IMR-90 (cell line): Measurements from ENCODE around the gene PMP22. TPM values are rescaled to one million over a fixed set of nuclear protein-coding genes. Genes with fewer than 3 reads are reported as not detected.

Experiments
- ATAC-seq: fragments of 200-7000 bp; cut with Tn5 transposase; 2 replicates; pipeline ENCODE4 v1.9.1; 2020; ENCODE audit warnings: low read depth, mild to moderate bottlenecking, moderate library complexity
- BruUV-seq: library from RNA; stranded (reverse); fragments of 400-500 nt; replicated peaks from 2 replicates; lab custom pipeline; 2021; lab: Mats Ljungman, UMichigan
- CTCF ChIA-PET: fragments of 300-600 bp; formaldehyde crosslinking; extraction: SDS; loops from one replicate; lab custom pipeline; 2021; ENCODE audit warnings: antibody characterized with exemption; lab: Yijun Ruan, JAX
- POLR2A ChIA-PET: fragments of 300-600 bp; sonication (Branson Sonifier 250); formaldehyde crosslinking; loops from one replicate; lab custom pipeline; 2022; ENCODE audit warnings: antibody characterized with exemption; ENCODE audit not compliant: unreplicated experiment; lab: Charles Lee
- DNase-seq: peaks from one replicate; pipeline ENCODE4 v3.0.0; 2013
- H2AFZ ChIP-seq: replicated peaks from 2 replicates; pipeline ENCODE3; 2013; ENCODE audit warnings: low read length, mild to moderate bottlenecking; ENCODE audit not compliant: poor library complexity
- H2AK5ac ChIP-seq: 2 replicates; pipeline ENCODE4 v1.6.1; 2013; ENCODE audit warnings: low read depth, low read length, inconsistent platforms
- H2AK9ac ChIP-seq: replicated peaks from 2 replicates; pipeline ENCODE3; 2013; ENCODE audit warnings: mild to moderate bottlenecking, low read depth, low read length, moderate library complexity; ENCODE audit not compliant: poor library complexity
- H2BK120ac ChIP-seq: 2 replicates; pipeline ENCODE4 v1.6.1; 2013; ENCODE audit warnings: low read depth, low read length, inconsistent platforms
- H2BK15ac ChIP-seq: 3 replicates; pipeline ENCODE4 v1.6.1; 2013; ENCODE audit warnings: low read depth, low read length, inconsistent platforms
- H2BK20ac ChIP-seq: 2 replicates; pipeline ENCODE4 v1.6.1; 2013; ENCODE audit warnings: low read depth, mild to moderate bottlenecking, inconsistent platforms, low read length, moderate library complexity
- H2BK5ac ChIP-seq: 2 replicates; pipeline ENCODE4 v1.6.1; 2013; ENCODE audit warnings: mild to moderate bottlenecking, low read depth, low read length, inconsistent platforms; ENCODE audit not compliant: poor library complexity, severe bottlenecking
- H3K14ac ChIP-seq: replicated peaks from 2 replicates; pipeline ENCODE4 v1.6.1; 2013; ENCODE audit warnings: low read depth, low read length, inconsistent platforms
- H3K18ac ChIP-seq: 2 replicates; pipeline ENCODE4 v1.6.1; 2013; ENCODE audit warnings: low read depth, low read length, control low read depth
- H3K23ac ChIP-seq: 2 replicates; pipeline ENCODE4 v1.6.1; 2013; ENCODE audit warnings: low read depth, low read length, inconsistent platforms
- H3K27ac ChIP-seq: 2 replicates; pipeline ENCODE4 v1.5.1; 2013; ENCODE audit warnings: mild to moderate bottlenecking, control low read depth, low read length; ENCODE audit not compliant: insufficient read depth
- H3K27me3 ChIP-seq: 2 replicates; pipeline ENCODE4 v1.6.1; 2013; ENCODE audit warnings: low read length; ENCODE audit not compliant: control insufficient read depth, insufficient read depth
- H3K36me3 ChIP-seq: 2 replicates; pipeline ENCODE4 v1.6.1; 2013; ENCODE audit warnings: low read length, mixed read lengths; ENCODE audit not compliant: control insufficient read depth, insufficient read depth
- H3K4ac ChIP-seq: 2 replicates; pipeline ENCODE4 v1.6.1; 2013; ENCODE audit warnings: low read depth, low read length, inconsistent platforms
- H3K4me1 ChIP-seq: 2 replicates; pipeline ENCODE4 v1.6.1; 2013; ENCODE audit warnings: low read length, mixed read lengths; ENCODE audit not compliant: control insufficient read depth, insufficient read depth
- H3K4me2 ChIP-seq: 2 replicates; pipeline ENCODE4 v1.6.1; 2013; ENCODE audit warnings: low read depth, mild to moderate bottlenecking, control low read depth, low read length, moderate library complexity
- H3K4me3 ChIP-seq: 2 replicates; pipeline ENCODE4 v1.5.1; 2013; ENCODE audit warnings: low read depth, mild to moderate bottlenecking, control low read depth, low read length, moderate library complexity; ENCODE audit not compliant: insufficient read depth
- H3K56ac ChIP-seq: 2 replicates; pipeline ENCODE4 v1.6.1; 2013; ENCODE audit warnings: low read length, inconsistent platforms; ENCODE audit not compliant: insufficient read depth; ENCODE audit errors: extremely low read depth
- H3K79me1 ChIP-seq, 2 experiments: 2 replicates each; pipeline ENCODE4 v1.6.1; 2013; ENCODE audit warnings: low read length in 2 of 2, inconsistent platforms in 1 of 2, low read depth in 1 of 2
- H3K9ac ChIP-seq: 2 replicates; pipeline ENCODE4 v1.6.1; 2013; ENCODE audit warnings: low read depth, low read length, control low read depth
- H3K9me1 ChIP-seq: 2 replicates; pipeline ENCODE4 v1.6.1; 2013; ENCODE audit warnings: low read length, inconsistent platforms; ENCODE audit not compliant: insufficient read depth
- H3K9me3 ChIP-seq: 2 replicates; pipeline ENCODE4 v1.6.1; 2013; ENCODE audit warnings: low read length; ENCODE audit not compliant: control insufficient read depth, insufficient read depth
- H4K20me1 ChIP-seq: 2 replicates; pipeline ENCODE4 v1.6.1; 2013; ENCODE audit warnings: low read length, inconsistent platforms; ENCODE audit not compliant: insufficient read depth
- H4K5ac ChIP-seq: 2 replicates; pipeline ENCODE4 v1.6.1; 2013; ENCODE audit warnings: mild to moderate bottlenecking, low read depth, low read length, control low read depth
- H4K8ac ChIP-seq, 2 experiments: 2 replicates each; pipeline ENCODE4 v1.6.1; 2013; ENCODE audit warnings: low read depth in 2 of 2, low read length in 2 of 2, control low read depth in 1 of 2, inconsistent platforms in 1 of 2
- H4K91ac ChIP-seq: 2 replicates; pipeline ENCODE4 v1.6.1; 2013; ENCODE audit warnings: low read depth, low read length, inconsistent platforms; ENCODE audit not compliant: insufficient read depth
- MXI1 ChIP-seq: IDR thresholded peaks from 2 replicates; pipeline ENCODE4 v1.6.1; 2012; ENCODE audit warnings: low read depth, mild to moderate bottlenecking, low read length, moderate library complexity, borderline replicate concordance
- WGBS, 2 experiments: methylation state at CpG; one replicate each; pipeline versions ENCODE4 v1.1.5 to v1.1.7; 2013; ENCODE audit warnings: missing lambda C conversion rate in 2 of 2; ENCODE audit not compliant: insufficient read length in 1 of 2; ENCODE audit errors: extremely low coverage in 2 of 2; 5-methylcytosine and 5-hydroxymethylcytosine counted together
- dilution Hi-C: fragments of 300-500 bp; cut with HindIII; formaldehyde crosslinking; loops from one replicate; pipeline ENCODE4 v1.14.3; 2018; ENCODE audit warnings: low sequenced_read_pairs; ENCODE audit not compliant: unreplicated experiment
- in situ Hi-C: fragments of 300-500 bp; cut with MboI; formaldehyde crosslinking; loops from 3 replicates; pipeline ENCODE4 v1.14.3; 2019; ENCODE audit warnings: low sequenced_read_pairs, inconsistent platforms, mixed read lengths
- intact Hi-C: fragments of 100-400 bp; cut with micrococcal nuclease; formaldehyde crosslinking; loops from 2 replicates; pipeline ENCODE4 v1.10.0; 2022
- polyA plus RNA-seq, 3 experiments: library from polyadenylated mRNA; depleted of rRNA; stranded (reverse); fragments of >200 nt; gene quantifications; 2 replicates each; pipeline ENCODE4 v1.2.3, GENCODE V29; 2012; ENCODE audit warnings: low replicate concordance in 1 of 3
- total RNA-seq: library from RNA; depleted of rRNA; stranded (reverse); fragments of >200 nt; gene quantifications from 2 replicates; pipeline ENCODE4 v1.2.3, GENCODE V29; 2012

Gene PMP22
- total and polyA plus RNA-seq, 2 of the 4 experiments (the other 2 are of a cell fraction) = 33.5 to 72.8 TPM

- ChIA-PET POLR2A (no interaction called here), CTCF (interaction anchor here (1.2 kb wide), 1 partner anchor 28 kb away, joined by 3 read pairs; no protein-coding TSS in a partner anchor)
- Histone ChIP-seq H4K91ac (peak overlapping the region; percentile 27; the same call in 1 of the 2 replicates), H3K9me3 (peaks cover 4% of the 10 kb centered on the region), H3K14ac (no peak overlapping the region), H3K4ac (0 out of 2 replicates have a peak overlapping the region, but pooled peaks have one; percentile 26), H2AK5ac (peak overlapping the region; percentile 59; the same call in 1 of the 2 replicates), H3K18ac (0 out of 2 replicates have a peak overlapping the region, but pooled peaks have one; percentile 8), H2BK15ac (peak overlapping the region; percentile 47; the same call in 1 of the 3 replicates), H3K4me1 (peaks cover 20% of the 10 kb centered on the region), H2BK120ac (peak overlapping the region; percentile 67), H4K8ac (no peak overlapping the region), H4K5ac (no peak overlapping the region), H3K4me2 (no peak overlapping the region), H3K9me1 (peaks cover 15% of the 10 kb centered on the region), H3K79me1 (no peaks in the 10 kb centered on the region), H3K36me3 (no peaks in the 10 kb centered on the region), H3K23ac (no peak overlapping the region), H3K4me3 (no peak overlapping the region), H4K20me1 (peaks cover 13% of the 10 kb centered on the region; the same call in 1 of the 2 replicates), H3K27ac (no peak overlapping the region), H2AK9ac (no peak overlapping the region), H2BK5ac (no peak overlapping the region), H3K9ac (no peak overlapping the region), H3K27me3 (peaks cover 36% of the 10 kb centered on the region), H2BK20ac (0 out of 2 replicates have a peak overlapping the region, but pooled peaks have one; percentile 64), H2AFZ (no peak overlapping the region), H3K56ac (no peak overlapping the region)
- DNase-seq (no peak), ATAC-seq (no peak)
- in situ Hi-C loops = loop anchor here (25.0 kb wide), 2 partner anchors 391 to 691 kb away; no protein-coding TSS in a partner anchor
- WGBS, 2 experiments = 100% methylated on average over 1 to 3 of the region's 9 CpGs
- dilution Hi-C loops = no loop called here
- intact Hi-C loops = no loop called here
- BruUV-seq = no TSS peak
- TF ChIP-seq MXI1 = no peak
Measured at GRCh38 chr17:15270628-15271381, 5.7 kb upstream of the PMP22 start.
